ENCODE results near the gene WASHC2A. TPM values are rescaled to one million over a fixed set of nuclear protein-coding genes. Genes with fewer than 3 reads are reported as not detected.
"Not testable (repeated sequence)": the region's sequence is repeated elsewhere in the genome, so short reads cannot be mapped to it uniquely, and the experiment has no call there.

Gene WASHC2A
- total RNA-seq, 2 donors from 2014 or later = 41.2 to 55.5 TPM

- intact Hi-C loops (cut with DNase I) = no loop called here
- Histone ChIP-seq H3K4me3 (no peak overlapping the region), H3K36me3 (no peaks in the 10 kb centered on the region), H3K4me1 (no peaks in the 10 kb centered on the region), H3K9me3 (no peaks in the 10 kb centered on the region), H3K27me3 (no peaks in the 10 kb centered on the region), H3K9ac (ENCODE audit: low read depth in 2 of 2, low read length in 2 of 2) (no peak overlapping the region), H3K27ac (no peak overlapping the region)
- peak; percentile 20 for DNase-seq
- TF ChIP-seq CTCF (IDR thresholded peaks at IDR 0.05) = no peak
These were observed 85.1 kb downstream of the WASHC2A start for GRCh38 chr10:50152792-50153272.

- H3K9me3 ChIP-seq; H3K27ac ChIP-seq; DNase-seq; H3K36me3 ChIP-seq; intact Hi-C loops (cut with DNase I); H3K4me3 ChIP-seq; H3K4me1 ChIP-seq; H3K9ac ChIP-seq (ENCODE audit: low read depth in 2 of 2, low read length in 2 of 2); H3K27me3 ChIP-seq: not testable (repeated sequence)
These were observed 90.1 kb downstream of the WASHC2A start for GRCh38 chr10:50157868-50158267.

GRCh38 chr10:50159856-50160255 is 92.1 kb downstream of the WASHC2A start:
- H3K9me3 ChIP-seq; H3K9ac ChIP-seq (ENCODE audit: low read depth in 2 of 2, low read length in 2 of 2); intact Hi-C loops (cut with DNase I); DNase-seq; H3K4me1 ChIP-seq; H3K4me3 ChIP-seq; H3K27me3 ChIP-seq; H3K36me3 ChIP-seq; H3K27ac ChIP-seq: not testable (repeated sequence)

GRCh38 chr10:50165038-50165437 is 97.3 kb downstream of the WASHC2A start:
- H3K9ac ChIP-seq (ENCODE audit: low read depth in 2 of 2, low read length in 2 of 2); H3K4me3 ChIP-seq; H3K36me3 ChIP-seq; H3K27ac ChIP-seq; intact Hi-C loops (cut with DNase I); H3K9me3 ChIP-seq; DNase-seq; H3K27me3 ChIP-seq; H3K4me1 ChIP-seq: not testable (repeated sequence)

GRCh38 chr10:50167833-50168232 is 100.1 kb downstream of the WASHC2A start:
- H3K4me1 ChIP-seq; H3K27me3 ChIP-seq; H3K4me3 ChIP-seq; DNase-seq; H3K27ac ChIP-seq; H3K9me3 ChIP-seq; H3K36me3 ChIP-seq; intact Hi-C loops (cut with DNase I); H3K9ac ChIP-seq (ENCODE audit: low read depth in 2 of 2, low read length in 2 of 2): not testable (repeated sequence)

- intact Hi-C loops (cut with DNase I); H3K9ac ChIP-seq (ENCODE audit: low read depth in 2 of 2, low read length in 2 of 2); H3K9me3 ChIP-seq; H3K27ac ChIP-seq; H3K36me3 ChIP-seq; H3K27me3 ChIP-seq; H3K4me1 ChIP-seq; H3K4me3 ChIP-seq; DNase-seq: not testable (repeated sequence)
These were observed 101.8 kb downstream of the WASHC2A start for GRCh38 chr10:50169506-50169905.

- H3K27ac ChIP-seq; intact Hi-C loops (cut with DNase I); DNase-seq: not testable (repeated sequence)
These were observed 107.2 kb downstream of the WASHC2A start for GRCh38 chr10:50174788-50175525.

More at GRCh38 chr10:50174788-50175525, 107.2 kb downstream of the WASHC2A start:
- H3K9ac ChIP-seq (ENCODE audit: low read depth in 2 of 2, low read length in 2 of 2); H3K36me3 ChIP-seq; H3K9me3 ChIP-seq; H3K4me3 ChIP-seq; H3K4me1 ChIP-seq; H3K27me3 ChIP-seq: not testable (repeated sequence)

Other genes with a start within 250 kb of the WASHC2A start
- 10 to 100 TPM; 26.1 to 29.6 TPM for gene PARG, start 125.9 kb upstream of the WASHC2A start, total RNA-seq
- gene TIMM23B, start 125.9 kb upstream of the WASHC2A start, total RNA-seq = 10 to 100 TPM in 1 of 2 donors, 1 to 10 TPM in 1; 7.7 to 10.2 TPM
- gene AGAP6, start 79.5 kb upstream of the WASHC2A start, total RNA-seq = 1 to 10 TPM; 4.9 to 7.9 TPM
- 1 to 10 TPM; 3.9 to 5.0 TPM for gene ASAH2, start 183.6 kb downstream of the WASHC2A start, total RNA-seq